Measurements from ENCODE around the gene WBP1L. TPM values are rescaled to one million over a fixed set of nuclear protein-coding genes. Genes with fewer than 3 reads are reported as not detected.
"Not testable (repeated sequence)": the region's sequence is repeated elsewhere in the genome, so short reads cannot be mapped to it uniquely, and the experiment has no call there.

Gene WBP1L
- total RNA-seq, 1 donor from 2014 or later, result 44.5 TPM

DNA sequence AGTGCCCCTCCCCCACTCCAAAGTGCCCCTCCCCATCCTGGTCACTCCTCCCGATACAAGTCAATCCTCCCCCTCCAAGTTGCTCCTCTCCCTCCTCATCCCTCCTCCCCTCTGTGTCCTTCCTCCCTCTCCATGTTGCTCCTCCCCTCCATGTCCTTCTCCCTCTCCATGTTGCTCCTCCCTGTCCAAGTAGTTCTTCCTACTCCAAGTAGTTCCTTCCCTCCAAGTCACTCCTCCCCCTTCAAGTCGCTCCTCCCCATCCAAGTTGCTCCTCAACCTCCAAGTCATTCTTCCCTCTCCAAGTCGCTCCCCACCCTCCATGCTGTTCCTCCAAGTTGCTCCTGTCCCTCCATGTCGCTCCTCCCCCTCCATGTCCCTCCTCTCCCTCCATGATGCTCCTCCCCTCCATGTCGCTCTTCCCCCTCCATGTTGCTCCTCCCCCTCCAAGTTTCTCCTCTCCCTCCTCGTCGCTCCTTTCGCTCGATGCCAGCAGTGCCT, 8.6 kb upstream of the WBP1L start:
- Histone ChIP-seq H3K4me3 (no peak overlapping the region), H3K27me3 (ENCODE audit: low read depth) (no peaks in the 10 kb centered on the region), H3K36me3 (peaks cover 33% of the 10 kb centered on the region), H3K9me3 (no peaks in the 10 kb centered on the region), H3K27ac (no peak overlapping the region), H3K4me1 (peaks cover 9% of the 10 kb centered on the region)
- TF ChIP-seq, protein P1, sequence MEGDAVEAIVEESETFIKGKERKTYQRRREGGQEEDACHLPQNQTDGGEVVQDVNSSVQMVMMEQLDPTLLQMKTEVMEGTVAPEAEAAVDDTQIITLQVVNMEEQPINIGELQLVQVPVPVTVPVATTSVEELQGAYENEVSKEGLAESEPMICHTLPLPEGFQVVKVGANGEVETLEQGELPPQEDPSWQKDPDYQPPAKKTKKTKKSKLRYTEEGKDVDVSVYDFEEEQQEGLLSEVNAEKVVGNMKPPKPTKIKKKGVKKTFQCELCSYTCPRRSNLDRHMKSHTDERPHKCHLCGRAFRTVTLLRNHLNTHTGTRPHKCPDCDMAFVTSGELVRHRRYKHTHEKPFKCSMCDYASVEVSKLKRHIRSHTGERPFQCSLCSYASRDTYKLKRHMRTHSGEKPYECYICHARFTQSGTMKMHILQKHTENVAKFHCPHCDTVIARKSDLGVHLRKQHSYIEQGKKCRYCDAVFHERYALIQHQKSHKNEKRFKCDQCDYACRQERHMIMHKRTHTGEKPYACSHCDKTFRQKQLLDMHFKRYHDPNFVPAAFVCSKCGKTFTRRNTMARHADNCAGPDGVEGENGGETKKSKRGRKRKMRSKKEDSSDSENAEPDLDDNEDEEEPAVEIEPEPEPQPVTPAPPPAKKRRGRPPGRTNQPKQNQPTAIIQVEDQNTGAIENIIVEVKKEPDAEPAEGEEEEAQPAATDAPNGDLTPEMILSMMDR (IDR thresholded peaks at IDR 0.05), result no peak
- DNase-seq (no peak), ATAC-seq (peak; percentile 9 to 22)
- intact Hi-C loops (cut with DNase I), result no loop called here

DNA sequence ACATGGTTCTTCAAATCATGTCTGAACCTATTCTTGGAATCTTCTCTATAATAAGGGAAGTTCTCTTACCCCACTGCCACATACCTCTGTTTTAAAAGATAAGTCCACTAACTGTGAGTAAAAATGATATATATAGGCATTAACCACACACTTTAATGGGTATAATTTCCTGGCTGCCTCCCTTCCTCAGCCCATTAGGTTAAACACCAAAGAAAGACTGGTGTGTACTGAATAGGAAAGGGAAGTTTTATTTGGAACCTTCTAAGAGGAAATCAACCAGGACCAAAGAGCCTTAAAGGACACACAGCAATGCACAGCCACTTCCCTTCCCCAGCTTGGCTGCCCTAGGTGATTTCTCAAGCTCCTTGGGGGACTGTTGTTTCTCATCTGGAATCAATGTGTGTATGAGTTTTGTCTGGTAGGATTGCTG, 5.0 kb upstream of the WBP1L start:
- no peaks in the 10 kb centered on the region for H3K9me3 ChIP-seq
- ATAC-seq (no peak), DNase-seq (no peak)
- H3K4me3 ChIP-seq, result no peak overlapping the region
- peaks cover 14% of the 10 kb centered on the region for H3K36me3 ChIP-seq
- H3K27ac ChIP-seq, result peak overlapping the region; percentile 44
- H3K27me3 ChIP-seq (ENCODE audit: low read depth), result no peaks in the 10 kb centered on the region
- peaks cover 15% of the 10 kb centered on the region for H3K4me1 ChIP-seq
- TF ChIP-seq, protein P1 (IDR thresholded peaks at IDR 0.05), result no peak
- intact Hi-C loops (cut with DNase I), result no loop called here

DNA sequence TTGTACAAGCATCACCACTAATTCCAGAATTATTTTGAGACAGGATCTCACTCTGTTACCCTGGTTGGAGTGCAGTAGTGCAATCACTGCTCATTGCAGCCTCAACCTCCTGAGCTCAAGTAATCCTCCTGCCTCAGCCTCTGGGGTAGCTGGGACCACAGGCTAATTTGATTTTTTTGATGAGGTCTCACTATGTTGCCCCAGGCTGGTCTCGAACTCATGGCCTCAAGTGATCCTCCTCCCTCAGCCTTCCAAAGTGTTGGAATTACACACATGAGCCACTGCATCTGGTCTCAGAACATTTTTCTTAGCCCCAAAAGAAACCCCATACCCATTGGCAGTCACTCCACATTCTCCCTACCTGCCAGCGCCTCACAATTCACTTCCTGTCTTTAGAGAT, 3.5 kb upstream of the WBP1L start:
- no peaks in the 10 kb centered on the region for H3K9me3 ChIP-seq
- intact Hi-C loops (cut with DNase I), result no loop called here
- H3K36me3 ChIP-seq, result peaks cover 6% of the 10 kb centered on the region
- H3K27me3 ChIP-seq (ENCODE audit: low read depth), result no peaks in the 10 kb centered on the region
- no peak overlapping the region for H3K4me3 ChIP-seq
- no peak overlapping the region for H3K27ac ChIP-seq
- DNase-seq, result no peak
- ATAC-seq, result no peak
- peaks cover 24% of the 10 kb centered on the region for H3K4me1 ChIP-seq
- TF ChIP-seq, protein P1 (IDR thresholded peaks at IDR 0.05), result no peak

DNA sequence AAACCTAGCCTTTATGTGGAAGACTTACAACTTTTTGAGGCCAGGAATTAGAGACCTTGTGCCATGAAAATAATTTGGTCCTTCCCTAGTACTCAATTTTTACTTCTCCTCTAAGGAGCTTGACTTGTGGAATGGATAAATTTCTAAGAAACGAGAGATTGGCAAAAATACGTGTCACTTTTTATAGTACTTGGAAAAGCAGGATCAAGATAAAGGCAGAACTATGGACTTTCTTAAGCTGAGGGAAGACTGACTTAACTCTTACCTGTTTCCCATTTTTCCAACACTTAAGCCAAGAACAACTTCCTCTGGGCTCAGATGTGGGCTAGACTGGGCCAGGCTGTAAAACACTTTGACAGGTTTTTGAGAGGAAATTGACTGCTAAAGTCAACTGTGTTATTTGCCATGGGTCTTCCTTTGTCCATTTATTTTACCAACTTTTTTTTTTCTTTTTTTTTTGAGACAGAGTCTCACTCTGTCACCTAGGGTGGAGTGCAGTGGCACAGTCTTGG, 2.0 kb upstream of the WBP1L start:
- Histone ChIP-seq H3K27ac (no peak overlapping the region), H3K4me3 (no peak overlapping the region), H3K27me3 (ENCODE audit: low read depth) (no peaks in the 10 kb centered on the region), H3K4me1 (peaks cover 29% of the 10 kb centered on the region), H3K9me3 (no peaks in the 10 kb centered on the region), H3K36me3 (peaks cover 6% of the 10 kb centered on the region)
- TF ChIP-seq, protein P1 (IDR thresholded peaks at IDR 0.05), result no peak
- intact Hi-C loops (cut with DNase I), result no loop called here
- ATAC-seq (no peak), DNase-seq (no peak)

DNA sequence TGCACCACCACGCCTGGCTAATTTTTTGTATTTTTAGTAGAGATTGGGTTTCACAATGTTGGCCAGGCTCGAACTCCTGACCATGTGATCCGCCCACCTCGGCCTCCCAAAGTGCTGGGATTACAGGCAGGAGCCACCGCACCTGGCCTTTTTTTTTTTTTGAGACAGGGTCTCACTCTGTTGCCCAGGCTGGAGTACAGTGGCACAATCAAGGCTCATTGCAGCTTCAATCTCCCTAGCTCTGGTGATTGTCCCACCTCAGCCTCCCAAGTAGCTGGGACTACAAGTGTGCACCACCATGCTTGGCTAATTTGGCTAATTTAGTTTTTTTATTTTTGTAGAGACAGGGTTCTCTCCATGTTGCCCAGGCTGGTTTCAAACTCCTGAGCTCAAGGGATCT, 1.4 kb upstream of the WBP1L start:
- ATAC-seq; H3K9me3 ChIP-seq; intact Hi-C loops (cut with DNase I); H3K27me3 ChIP-seq (ENCODE audit: low read depth); H3K36me3 ChIP-seq; DNase-seq; H3K27ac ChIP-seq; H3K4me3 ChIP-seq: not testable (repeated sequence)
- peaks cover 29% of the 10 kb centered on the region for H3K4me1 ChIP-seq

DNA sequence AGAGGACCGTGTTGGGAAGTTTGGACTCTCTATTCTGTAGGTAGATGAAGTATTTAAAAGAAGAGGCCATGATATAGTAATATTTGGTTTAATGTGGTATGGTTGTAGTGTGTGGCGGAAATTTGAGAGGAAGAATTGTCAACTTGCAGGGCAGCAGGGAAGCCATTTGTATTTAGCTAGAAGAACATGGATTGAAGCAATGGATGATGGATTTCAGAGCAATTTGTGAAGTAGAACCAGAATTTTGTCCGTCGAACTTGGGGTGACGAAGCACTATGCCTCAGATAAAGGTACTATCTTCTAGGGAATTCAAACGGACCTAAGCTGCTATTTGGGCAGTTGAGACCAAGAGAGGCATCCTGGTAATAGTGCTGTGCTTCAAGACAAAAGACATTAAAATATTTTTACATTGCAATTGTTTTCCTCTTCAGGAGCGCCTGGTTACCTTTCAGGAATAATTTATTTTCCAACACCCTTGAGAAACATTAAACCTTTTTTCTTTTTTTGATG, 615 bp upstream of the WBP1L start:
- ATAC-seq (no peak), DNase-seq (no peak)
- Histone ChIP-seq H3K9me3 (no peaks in the 10 kb centered on the region), H3K27ac (no peak overlapping the region), H3K27me3 (ENCODE audit: low read depth) (no peaks in the 10 kb centered on the region), H3K36me3 (no peaks in the 10 kb centered on the region), H3K4me1 (peaks cover 29% of the 10 kb centered on the region), H3K4me3 (peak overlapping the region; percentile 29)
- TF ChIP-seq, protein P1 (IDR thresholded peaks at IDR 0.05), result no peak
- intact Hi-C loops (cut with DNase I), result no loop called here

Measured in lower lobe of right lung (tissue), 2 donors.